HL-60 (cell line): ENCODE results near the gene RTF2.

ENCODE experiments used
- DNase-seq, 2 experiments: peaks; one replicate each; pipeline ENCODE4 v3.0.0-alpha.2; 2010 to 2020; ENCODE audit warnings: low read depth in 1 of 2, low spot score in 1 of 2
- H3K27ac ChIP-seq: fragments of 250-450 bp; sonication (Bioruptor Pico); replicated peaks from 2 replicates; pipeline ENCODE4 v1.5.1; 2020; ENCODE audit warnings: mild to moderate bottlenecking, moderate library complexity
- H3K27me3 ChIP-seq: fragments of 250-450 bp; sonication (Bioruptor Pico); 2 replicates; pipeline ENCODE4 v1.5.1; 2021; ENCODE audit warnings: mild to moderate bottlenecking, moderate library complexity; ENCODE audit not compliant: insufficient read depth, poor library complexity, severe bottlenecking
- H3K4me3 ChIP-seq: replicated peaks from 2 replicates; pipeline ENCODE4 v1.5.1; 2011; ENCODE audit warnings: mild to moderate bottlenecking, control low read depth, low read length; ENCODE audit not compliant: insufficient read depth
- GABPA ChIP-seq: IDR thresholded peaks from 2 replicates; pipeline ENCODE4 v1.6.1; 2012; ENCODE audit warnings: low read depth
- POLR2AphosphoS5 ChIP-seq: IDR thresholded peaks from 2 replicates; pipeline ENCODE4 v1.6.1; 2012; ENCODE audit warnings: low read depth
- REST ChIP-seq: IDR thresholded peaks from 2 replicates; pipeline ENCODE4 v1.6.1; 2012; ENCODE audit warnings: low read depth; ENCODE audit not compliant: insufficient replicate concordance
- SPI1 ChIP-seq: IDR thresholded peaks from 2 replicates; pipeline ENCODE4 v1.6.1; 2012; ENCODE audit warnings: low read depth, mild to moderate bottlenecking, borderline replicate concordance
- TF ChIP-seq, protein P1 (sequence below): IDR thresholded peaks from one replicate; pipeline ENCODE4 v1.5.1; 2011; ENCODE audit warnings: low read length, control low read depth, inconsistent platforms; ENCODE audit not compliant: insufficient read depth

Gene RTF2

GRCh38 chr20:56447227-56447626 is 21.2 kb upstream of the RTF2 start:
- Histone ChIP-seq H3K27me3 (no peaks in the 10 kb centered on the region), H3K4me3 (no peak overlapping the region), H3K27ac (no peak overlapping the region)
- TF ChIP-seq REST (no peak), SPI1 (no peak), GABPA (no peak), POLR2AphosphoS5 (no peak)
- TF ChIP-seq, protein P1, sequence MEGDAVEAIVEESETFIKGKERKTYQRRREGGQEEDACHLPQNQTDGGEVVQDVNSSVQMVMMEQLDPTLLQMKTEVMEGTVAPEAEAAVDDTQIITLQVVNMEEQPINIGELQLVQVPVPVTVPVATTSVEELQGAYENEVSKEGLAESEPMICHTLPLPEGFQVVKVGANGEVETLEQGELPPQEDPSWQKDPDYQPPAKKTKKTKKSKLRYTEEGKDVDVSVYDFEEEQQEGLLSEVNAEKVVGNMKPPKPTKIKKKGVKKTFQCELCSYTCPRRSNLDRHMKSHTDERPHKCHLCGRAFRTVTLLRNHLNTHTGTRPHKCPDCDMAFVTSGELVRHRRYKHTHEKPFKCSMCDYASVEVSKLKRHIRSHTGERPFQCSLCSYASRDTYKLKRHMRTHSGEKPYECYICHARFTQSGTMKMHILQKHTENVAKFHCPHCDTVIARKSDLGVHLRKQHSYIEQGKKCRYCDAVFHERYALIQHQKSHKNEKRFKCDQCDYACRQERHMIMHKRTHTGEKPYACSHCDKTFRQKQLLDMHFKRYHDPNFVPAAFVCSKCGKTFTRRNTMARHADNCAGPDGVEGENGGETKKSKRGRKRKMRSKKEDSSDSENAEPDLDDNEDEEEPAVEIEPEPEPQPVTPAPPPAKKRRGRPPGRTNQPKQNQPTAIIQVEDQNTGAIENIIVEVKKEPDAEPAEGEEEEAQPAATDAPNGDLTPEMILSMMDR = no peak
- no peak for DNase-seq

DNA sequence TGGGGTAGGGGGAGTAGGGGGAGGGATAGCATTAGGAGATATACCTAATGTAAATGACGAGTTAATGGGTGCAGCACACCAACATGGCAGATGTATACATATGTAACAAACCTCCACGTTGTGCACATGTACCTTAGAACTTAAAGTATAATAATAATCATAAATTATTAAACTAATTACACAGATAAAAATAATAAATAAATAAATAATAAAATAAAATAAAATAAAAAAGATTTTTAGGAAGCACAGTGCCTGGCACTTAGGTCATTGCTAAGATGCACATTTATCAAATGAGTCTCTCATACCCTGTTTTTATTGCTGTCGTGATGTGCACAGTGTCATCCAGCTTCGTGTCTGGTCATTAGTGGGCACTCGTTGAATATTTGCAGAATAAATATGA is 19.0 kb upstream of the RTF2 start:
- Histone ChIP-seq H3K27me3 (no peaks in the 10 kb centered on the region), H3K4me3 (no peak overlapping the region), H3K27ac (no peak overlapping the region)
- TF ChIP-seq SPI1 (no peak), GABPA (no peak), REST (no peak), POLR2AphosphoS5 (no peak)
- TF ChIP-seq, protein P1 = no peak
- no peak for DNase-seq

DNA sequence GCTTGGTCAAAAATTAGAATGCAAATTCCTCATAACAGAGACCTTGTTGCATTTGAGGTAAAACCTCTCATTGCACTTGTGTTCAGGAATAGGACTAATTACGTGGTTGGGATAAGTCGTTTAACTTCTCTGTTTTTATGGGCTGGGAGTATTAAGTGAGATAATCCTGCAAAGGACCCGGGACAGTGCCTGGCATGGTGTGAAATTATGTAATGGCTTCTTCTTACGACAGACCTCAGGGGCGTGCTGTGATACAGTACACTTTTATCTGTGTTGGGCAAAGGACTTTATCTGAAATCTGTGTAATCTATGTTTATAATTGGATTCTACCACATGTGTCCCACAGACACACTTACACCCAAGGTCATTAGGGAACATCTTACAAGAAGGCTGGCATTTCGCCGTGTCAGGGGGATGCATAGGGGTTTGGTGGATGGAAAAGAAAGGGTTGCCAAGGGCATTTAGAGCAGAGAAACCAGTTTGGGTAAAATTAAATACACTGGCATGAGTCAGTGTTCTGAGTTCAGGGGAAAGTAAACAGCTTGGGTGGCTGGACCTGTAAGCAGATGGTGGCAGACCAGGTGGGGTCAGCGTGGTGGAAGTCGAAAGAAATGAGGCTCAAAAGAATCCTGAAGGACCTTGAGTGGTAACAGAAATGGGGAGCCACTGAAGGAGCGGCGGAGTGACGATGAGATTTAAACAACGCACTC is 17.2 kb upstream of the RTF2 start:
- TF ChIP-seq POLR2AphosphoS5 (no peak), SPI1 (no peak), GABPA (no peak), REST (no peak)
- TF ChIP-seq, protein P1 = no peak
- H3K27me3 ChIP-seq = no peaks in the 10 kb centered on the region

More for the DNA sequence above, 17.2 kb upstream of the RTF2 start:
- Histone ChIP-seq H3K4me3 (no peak overlapping the region), H3K27ac (no peak overlapping the region)
- peak in 1 of 2 experiments; percentile 45 for DNase-seq
